Adrenal gland (tissue), 19 donors: ENCODE results near the gene MARS1. TPM values are rescaled to one million over a fixed set of nuclear protein-coding genes. Genes with fewer than 3 reads are reported as not detected.
"Not testable (repeated sequence)": the region's sequence is repeated elsewhere in the genome, so short reads cannot be mapped to it uniquely, and the experiment has no call there.

Experiments
- DNase-seq, 7 donors: peaks; one replicate each; pipeline ENCODE4 v3.0.0-alpha.2; 2019 to 2020
- H3K27ac ChIP-seq, 5 donors: fragments of 200-600 bp; sonication (generic) in 4 of 5; 1 replicate in 3 of 5; 2 replicates in 2 of 5; pipeline versions ENCODE4 v1.5.1 to v1.8.0; 2016 to 2020; ENCODE audit warnings: mild to moderate bottlenecking in 1 of 5
- H3K27me3 ChIP-seq: fragments of 200-600 bp; 2 replicates; pipeline ENCODE4 v1.8.0; 2021
- H3K36me3 ChIP-seq, 2 donors: fragments of 200-600 bp; replicated peaks in 1 of 2; 1 replicate in 1 of 2; 2 replicates in 1 of 2; pipeline versions ENCODE4 v1.5.1 to v1.8.0; 2018 to 2022
- H3K4me1 ChIP-seq, 2 donors: fragments of 200-600 bp; replicated peaks in 1 of 2; 1 replicate in 1 of 2; 2 replicates in 1 of 2; pipeline versions ENCODE4 v1.5.1 to v1.8.0; 2018 to 2021
- H3K4me3 ChIP-seq, 4 donors: fragments of 200-600 bp; sonication (generic) in 3 of 4; one replicate each; pipeline ENCODE4 v1.5.1; 2016 to 2018
- H3K9me3 ChIP-seq, 3 donors: fragments of 200-600 bp; sonication (generic) in 1 of 3; replicated peaks in 1 of 3; 1 replicate in 2 of 3; 2 replicates in 1 of 3; pipeline versions ENCODE4 v1.5.1 to v1.8.0; 2016 to 2021
- POLR2A ChIP-seq, 2 donors: fragments of 450-650 bp; IDR thresholded peaks; one replicate each; pipeline ENCODE4 v1.6.1; 2017; ENCODE audit warnings: antibody characterized with exemption in 2 of 2, mild to moderate bottlenecking in 2 of 2, moderate library complexity in 1 of 2
- WGBS, 4 donors: extraction: QIAGEN DNeasy Blood & Tissue Kit in 2 of 4; methylation state at CpG; one replicate each; pipeline versions ENCODE4 v1.1.5 to v1.1.7; 2013 to 2017; 5-methylcytosine and 5-hydroxymethylcytosine counted together
- intact Hi-C, 2 donors: fragments of 100-400 bp; cut with DNase I; formaldehyde crosslinking; loops; one replicate each; pipeline versions ENCODE4 v1.14.1 to v1.15.0; 2022 to 2023
- long read RNA-seq, 10 donors: library from polyadenylated mRNA in 3 of 10; unstranded in 2 of 10; stranded (forward) in 1 of 10; transcript quantifications; one replicate each; pipeline ENCODE4 v2.0.0 and lab custom pipeline, GENCODE V29; 2021 to 2026
- polyA plus RNA-seq, 3 donors: library from polyadenylated mRNA; stranded (reverse); fragments of 200-250 nt in 2 of 3; fragments of 350-450 nt in 1 of 3; fragmentation: Illumina TruSeq in 1 of 3; extraction: RNeasy Lipid Tissue Mini Kit (QIAGEN cat#74804) in 1 of 3; gene quantifications; one replicate each; pipeline ENCODE4 v1.2.3, GENCODE V29; 2013 to 2014
- total RNA-seq, 9 donors: library from RNA; depleted of rRNA in 4 of 9; stranded (reverse); fragments of >200 nt in 4 of 9; fragments of 120-200 nt in 1 of 9; fragmentation: NEBNext Ultra II Directional in 1 of 9; extraction: Animal tissue kit (Norgen Biotek cat#: 25700) in 1 of 9; gene quantifications; one replicate each; pipeline versions ENCODE4 v1.1.0 to v1.2.4, GENCODE V29; 2013 to 2023
- TF ChIP-seq, protein P1 (sequence below), 6 experiments: fragments of 450-650 bp in 4 of 6; fragments of 200-600 bp in 2 of 6; sonication (generic) in 1 of 6; IDR thresholded peaks; 1 replicate in 5 of 6; 2 replicates in 1 of 6; pipeline versions ENCODE4 v1.5.1 to v1.8.0; 2016 to 2021; ENCODE audit warnings: antibody characterized with exemption in 6 of 6, mild to moderate bottlenecking in 2 of 6, moderate library complexity in 1 of 6
- donor health status: healthy with polysubstance abuse.
- donor health status: Bipolar disorder and iron deficiency.
- donor health status: DM: yes; HTN: yes; CAD: no.
- donor health status: DM: no; HTN: no; CAD: no.
- donor health status: DM: no; HTN: no; CAD: no.
- donor health status: DM: yes; HTN: yes; CAD: no.

MARS1 gene
- 100 to 1,000 TPM in 5 of 9 donors, 10 to 100 TPM in 4; 38.3 to 182 (median 126) TPM for total RNA-seq
- polyA plus RNA-seq = 100 to 1,000 TPM; 114 to 210 (median 143) TPM
- long read RNA-seq, donor 1, transcript MARS-201 (21 exons, 2,905 nt) = major isoform, 15 of 32 reads
- long read RNA-seq, donor 1, partial matches to known transcripts = 16 of 32 reads
- long read RNA-seq, donor 1, other reads (novel, unspliced or antisense) = 0 of 32 reads
- long read RNA-seq, donor 2, partial matches to known transcripts = 5 of 33 reads
- long read RNA-seq, donor 2, other reads (novel, unspliced or antisense) = 20 of 33 reads
- long read RNA-seq, donor 3, transcript MARS-201 (21 exons, 2,905 nt) = major isoform, 8 of 55 reads
- long read RNA-seq, donor 3, partial matches to known transcripts = 44 of 55 reads
- long read RNA-seq, donor 3, other reads (novel, unspliced or antisense) = 0 of 55 reads
- long read RNA-seq, donor 4, transcript MARS-201 (21 exons, 2,905 nt) = major isoform, 16 of 22 reads
- long read RNA-seq, donor 4, partial matches to known transcripts = 5 of 22 reads
- long read RNA-seq, donor 4, other reads (novel, unspliced or antisense) = 1 of 22 reads
- long read RNA-seq, donor 5, transcript MARS-201 (21 exons, 2,905 nt) = major isoform, 157 of 204 reads
- long read RNA-seq, donor 5, partial matches to known transcripts = 12 of 204 reads
- long read RNA-seq, donor 5, other reads (novel, unspliced or antisense) = 35 of 204 reads
- long read RNA-seq, donor 6, transcript MARS-201 (21 exons, 2,905 nt) = major isoform, 14 of 19 reads
- long read RNA-seq, donor 6, partial matches to known transcripts = 1 of 19 reads
- long read RNA-seq, donor 6, other reads (novel, unspliced or antisense) = 4 of 19 reads
- long read RNA-seq, donor 7, partial matches to known transcripts = 0 of 2 reads
- long read RNA-seq, donor 7, other reads (novel, unspliced or antisense) = 0 of 2 reads
- long read RNA-seq, donor 8, transcript MARS-201 (21 exons, 2,905 nt) = major isoform, 9 of 33 reads
- long read RNA-seq, donor 8, partial matches to known transcripts = 21 of 33 reads
- long read RNA-seq, donor 8, other reads (novel, unspliced or antisense) = 0 of 33 reads
- long read RNA-seq, donor 9, transcript MARS-201 (21 exons, 2,905 nt) = major isoform, 7 of 32 reads
- long read RNA-seq, donor 9, partial matches to known transcripts = 0 of 32 reads
- long read RNA-seq, donor 9, other reads (novel, unspliced or antisense) = 20 of 32 reads
- long read RNA-seq, donor 10, partial matches to known transcripts = 0 of 4 reads
- long read RNA-seq, donor 10, other reads (novel, unspliced or antisense) = 0 of 4 reads

DNA sequence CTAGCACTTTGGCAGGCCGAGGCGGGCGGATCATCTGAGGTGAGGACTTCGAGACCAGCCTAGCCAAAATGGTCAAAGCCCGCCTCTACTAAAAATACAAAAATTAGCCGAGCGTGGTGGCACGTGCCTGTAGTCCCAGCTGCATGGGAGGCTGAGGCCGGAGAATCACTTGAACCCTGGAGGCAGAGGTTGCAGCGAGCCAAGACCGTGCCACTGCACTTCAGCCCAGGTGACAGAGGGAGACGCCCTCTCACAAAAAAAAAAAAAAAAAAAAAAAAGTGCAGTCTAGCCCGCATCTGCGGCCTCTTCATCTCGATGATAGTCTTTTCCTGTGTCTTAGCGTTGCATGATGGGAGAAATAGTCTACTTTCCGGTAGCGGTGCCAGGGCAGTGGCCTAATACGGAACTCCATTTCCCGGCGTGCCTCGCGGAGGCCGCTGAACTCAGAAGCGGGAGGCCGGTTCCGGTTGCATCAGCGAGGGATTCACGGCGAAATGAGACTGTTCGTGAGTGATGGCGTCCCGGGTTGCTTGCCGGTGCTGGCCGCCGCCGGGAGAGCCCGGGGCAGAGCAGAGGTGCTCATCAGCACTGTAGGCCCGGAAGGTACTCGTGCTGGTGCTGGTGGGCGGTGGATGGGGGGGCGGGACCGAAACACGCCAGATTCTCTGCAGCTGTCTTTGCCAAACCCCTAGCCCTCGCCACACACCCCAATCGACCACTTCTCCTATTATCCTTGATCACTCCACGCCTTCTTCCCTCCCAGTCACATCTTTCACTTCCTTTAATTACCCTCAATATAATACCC is at the start of gene MARS1:
Gene MARS1 (plus strand): TSS at position 472 of the 805 bp plus-strand sequence. CDS start 23 bp downstream, at position 495.
- H3K9me3 ChIP-seq = no peaks in the 10 kb centered on the region
- intact Hi-C loops = no loop called here
- H3K36me3 ChIP-seq = peaks cover 0 to 28% of the 10 kb centered on the region in 2 donors
- H3K27me3 ChIP-seq = no peaks in the 10 kb centered on the region
- peak within 1 kb of the TSS in 3 of 4 donors; percentile 1 to 75 (median 52) for H3K4me3 ChIP-seq
- TF ChIP-seq POLR2A (IDR thresholded peaks at IDR 0.05) = peak in 1 of 2 donors; percentile 74
- TF ChIP-seq, protein P1, sequence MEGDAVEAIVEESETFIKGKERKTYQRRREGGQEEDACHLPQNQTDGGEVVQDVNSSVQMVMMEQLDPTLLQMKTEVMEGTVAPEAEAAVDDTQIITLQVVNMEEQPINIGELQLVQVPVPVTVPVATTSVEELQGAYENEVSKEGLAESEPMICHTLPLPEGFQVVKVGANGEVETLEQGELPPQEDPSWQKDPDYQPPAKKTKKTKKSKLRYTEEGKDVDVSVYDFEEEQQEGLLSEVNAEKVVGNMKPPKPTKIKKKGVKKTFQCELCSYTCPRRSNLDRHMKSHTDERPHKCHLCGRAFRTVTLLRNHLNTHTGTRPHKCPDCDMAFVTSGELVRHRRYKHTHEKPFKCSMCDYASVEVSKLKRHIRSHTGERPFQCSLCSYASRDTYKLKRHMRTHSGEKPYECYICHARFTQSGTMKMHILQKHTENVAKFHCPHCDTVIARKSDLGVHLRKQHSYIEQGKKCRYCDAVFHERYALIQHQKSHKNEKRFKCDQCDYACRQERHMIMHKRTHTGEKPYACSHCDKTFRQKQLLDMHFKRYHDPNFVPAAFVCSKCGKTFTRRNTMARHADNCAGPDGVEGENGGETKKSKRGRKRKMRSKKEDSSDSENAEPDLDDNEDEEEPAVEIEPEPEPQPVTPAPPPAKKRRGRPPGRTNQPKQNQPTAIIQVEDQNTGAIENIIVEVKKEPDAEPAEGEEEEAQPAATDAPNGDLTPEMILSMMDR (IDR thresholded peaks at IDR 0.05) = peak in 1 of 6 experiments; percentile 18
- H3K27ac ChIP-seq = peak within 1 kb of the TSS in 4 of 5 donors; percentile 21 to 91 (median 50)
- WGBS, 4 donors = 6 to 9% (median 8%) methylated on average over 42 to 47 of the region's 47 CpGs
- H3K4me1 ChIP-seq = peaks cover 10 to 11% of the 10 kb centered on the region in 2 donors
- DNase-seq = peak; percentile 93 to 98 (median 96)

DNA sequence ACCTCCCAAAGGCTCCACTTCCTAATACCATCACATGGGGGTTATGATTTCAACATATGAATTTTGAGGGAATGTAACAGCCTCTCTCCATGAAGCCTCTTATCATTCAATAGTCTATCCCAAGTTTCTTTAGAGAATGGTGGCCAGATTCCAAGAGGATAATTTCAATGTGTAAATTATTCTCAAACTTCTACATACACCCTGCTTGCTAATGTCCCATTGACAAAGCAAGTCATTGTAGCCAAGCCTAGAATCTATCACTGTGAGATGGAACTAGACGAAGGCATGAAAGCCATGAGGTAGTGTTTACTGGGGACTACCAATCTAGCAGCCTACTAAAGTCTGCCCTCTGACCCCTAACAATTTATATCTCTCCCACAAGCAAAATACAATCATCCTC is 49.5 kb upstream of the MARS1 start:
- no peaks in the 10 kb centered on the region for H3K9me3 ChIP-seq
- H3K36me3 ChIP-seq = no peaks in the 10 kb centered on the region
- WGBS, 4 donors = 80 to 100% (median 90%) methylated on average over 1 of the region's 1 CpG
- intact Hi-C loops = no loop called here
- no peaks in the 10 kb centered on the region for H3K4me1 ChIP-seq
- H3K4me3 ChIP-seq = no peak overlapping the region
- H3K27me3 ChIP-seq = no peaks in the 10 kb centered on the region
- no peak for TF ChIP-seq POLR2A (IDR thresholded peaks at IDR 0.05)
- TF ChIP-seq, protein P1 (IDR thresholded peaks at IDR 0.05) = no peak
- DNase-seq = no peak
- H3K27ac ChIP-seq = no peak overlapping the region

DNA sequence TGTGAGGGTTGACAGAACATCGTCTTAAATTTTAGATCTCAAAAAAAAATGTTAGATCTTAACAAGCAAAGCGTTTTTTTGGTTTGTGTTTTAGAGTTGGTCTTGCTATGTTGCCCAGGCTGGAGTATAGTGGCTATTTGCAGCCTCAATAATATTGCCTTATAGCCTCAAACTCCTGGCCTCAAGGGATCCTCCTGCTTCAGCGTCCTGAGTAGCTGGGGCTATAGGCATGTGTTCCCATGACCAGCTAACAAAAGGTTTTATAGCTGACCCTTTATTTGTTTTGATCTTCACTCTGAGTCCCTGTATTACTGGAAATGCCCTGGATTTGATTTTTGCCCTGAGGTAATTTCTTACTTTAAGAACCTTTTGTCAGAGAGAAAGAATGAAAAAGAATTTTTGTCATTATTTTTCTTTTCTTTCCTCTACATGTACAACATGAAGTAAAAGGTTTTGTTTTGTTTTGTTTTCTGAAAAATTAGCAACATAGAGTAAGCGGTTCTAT is 48.1 kb upstream of the MARS1 start:
- 72 to 84% (median 79%) methylated on average over 4 of the region's 4 CpGs for WGBS, 4 donors
- H3K27ac ChIP-seq = no peak overlapping the region
- H3K36me3 ChIP-seq = no peaks in the 10 kb centered on the region
- H3K9me3 ChIP-seq = no peaks in the 10 kb centered on the region
- H3K4me3 ChIP-seq = no peak overlapping the region
- intact Hi-C loops = no loop called here
- TF ChIP-seq POLR2A (IDR thresholded peaks at IDR 0.05) = no peak
- TF ChIP-seq, protein P1 (IDR thresholded peaks at IDR 0.05) = no peak
- no peaks in the 10 kb centered on the region for H3K4me1 ChIP-seq
- no peaks in the 10 kb centered on the region for H3K27me3 ChIP-seq
- no peak for DNase-seq

DNA sequence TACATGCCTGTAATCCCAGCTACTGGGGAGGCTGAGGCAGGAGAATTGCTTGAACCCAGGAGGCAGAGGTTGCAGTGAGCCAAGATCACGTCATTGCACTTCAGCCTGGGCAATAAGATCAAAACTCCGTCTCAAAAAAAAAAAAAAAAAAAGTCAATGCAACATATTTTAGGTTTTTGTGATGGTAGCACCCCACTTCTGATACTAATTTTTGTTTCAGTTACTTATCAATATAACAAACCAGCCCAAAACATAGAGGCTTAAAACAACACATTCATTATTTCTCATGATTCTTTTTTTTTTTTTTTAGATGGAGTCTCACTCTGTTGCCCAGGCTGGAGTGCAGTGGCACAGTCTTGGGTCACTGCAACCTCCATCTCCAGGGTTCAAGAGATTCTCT is 46.5 kb upstream of the MARS1 start:
- intact Hi-C loops, H3K4me1 ChIP-seq, H3K36me3 ChIP-seq, H3K27me3 ChIP-seq, H3K27ac ChIP-seq, H3K4me3 ChIP-seq, DNase-seq, H3K9me3 ChIP-seq: not testable (repeated sequence)
- 72 to 95% (median 84%) methylated on average over 2 of the region's 2 CpGs for WGBS, 4 donors
